HL-60 (cell line): ENCODE data around the gene FOXJ3.

Source experiments
- DNase-seq, 2 experiments: peaks; one replicate each; pipeline ENCODE4 v3.0.0-alpha.2; 2010 to 2020; ENCODE audit warnings: low read depth in 1 of 2, low spot score in 1 of 2
- H3K27ac ChIP-seq: fragments of 250-450 bp; sonication (Bioruptor Pico); replicated peaks from 2 replicates; pipeline ENCODE4 v1.5.1; 2020; ENCODE audit warnings: mild to moderate bottlenecking, moderate library complexity
- H3K27me3 ChIP-seq: fragments of 250-450 bp; sonication (Bioruptor Pico); 2 replicates; pipeline ENCODE4 v1.5.1; 2021; ENCODE audit warnings: mild to moderate bottlenecking, moderate library complexity; ENCODE audit not compliant: insufficient read depth, poor library complexity, severe bottlenecking
- H3K4me3 ChIP-seq: replicated peaks from 2 replicates; pipeline ENCODE4 v1.5.1; 2011; ENCODE audit warnings: mild to moderate bottlenecking, control low read depth, low read length; ENCODE audit not compliant: insufficient read depth
- GABPA ChIP-seq: IDR thresholded peaks from 2 replicates; pipeline ENCODE4 v1.6.1; 2012; ENCODE audit warnings: low read depth
- POLR2AphosphoS5 ChIP-seq: IDR thresholded peaks from 2 replicates; pipeline ENCODE4 v1.6.1; 2012; ENCODE audit warnings: low read depth
- SPI1 ChIP-seq: IDR thresholded peaks from 2 replicates; pipeline ENCODE4 v1.6.1; 2012; ENCODE audit warnings: low read depth, mild to moderate bottlenecking, borderline replicate concordance
- TF ChIP-seq, protein P1 (sequence below): IDR thresholded peaks from 2 replicates; pipeline ENCODE4 v1.6.1; 2012; ENCODE audit warnings: low read depth; ENCODE audit not compliant: insufficient replicate concordance
- TF ChIP-seq, protein P2 (sequence below): IDR thresholded peaks from one replicate; pipeline ENCODE4 v1.5.1; 2011; ENCODE audit warnings: low read length, control low read depth, inconsistent platforms; ENCODE audit not compliant: insufficient read depth

The FOXJ3 gene

DNA sequence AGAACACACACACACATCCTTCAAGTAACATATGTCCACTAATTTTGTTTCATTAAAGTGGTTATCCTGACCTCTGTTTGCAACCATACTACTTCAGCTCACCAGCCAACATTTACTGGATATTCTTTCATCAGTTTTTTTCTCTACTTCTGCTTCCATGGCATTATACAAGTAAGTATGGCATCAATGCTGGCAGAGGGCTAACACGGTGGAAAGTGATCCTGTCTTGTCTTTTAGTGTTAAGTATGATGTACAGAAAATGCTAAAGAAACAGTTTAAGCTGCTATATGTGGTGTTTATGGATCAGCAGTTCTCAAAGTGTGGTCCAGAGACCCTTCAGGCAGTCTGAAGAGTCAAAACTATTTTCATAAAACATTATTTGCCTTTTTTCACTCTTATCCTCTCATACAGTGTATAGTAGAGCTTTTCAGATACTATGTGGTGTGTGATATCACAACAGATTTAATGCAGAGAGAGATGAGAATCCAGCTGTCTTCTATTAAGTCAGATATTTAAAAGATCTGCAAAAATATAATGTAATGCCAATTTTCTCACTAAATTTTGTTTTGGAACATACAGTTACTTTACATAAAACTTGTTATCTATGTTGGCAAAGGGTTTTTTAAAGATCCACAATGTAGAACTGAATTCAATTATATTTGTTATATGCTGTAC, 46.6 kb downstream of the FOXJ3 start:
- DNase-seq, result no peak
- no peak overlapping the region for H3K4me3 ChIP-seq
- no peak for TF ChIP-seq GABPA
- H3K27ac ChIP-seq, result no peak overlapping the region
- H3K27me3 ChIP-seq, result no peaks in the 10 kb centered on the region

DNA sequence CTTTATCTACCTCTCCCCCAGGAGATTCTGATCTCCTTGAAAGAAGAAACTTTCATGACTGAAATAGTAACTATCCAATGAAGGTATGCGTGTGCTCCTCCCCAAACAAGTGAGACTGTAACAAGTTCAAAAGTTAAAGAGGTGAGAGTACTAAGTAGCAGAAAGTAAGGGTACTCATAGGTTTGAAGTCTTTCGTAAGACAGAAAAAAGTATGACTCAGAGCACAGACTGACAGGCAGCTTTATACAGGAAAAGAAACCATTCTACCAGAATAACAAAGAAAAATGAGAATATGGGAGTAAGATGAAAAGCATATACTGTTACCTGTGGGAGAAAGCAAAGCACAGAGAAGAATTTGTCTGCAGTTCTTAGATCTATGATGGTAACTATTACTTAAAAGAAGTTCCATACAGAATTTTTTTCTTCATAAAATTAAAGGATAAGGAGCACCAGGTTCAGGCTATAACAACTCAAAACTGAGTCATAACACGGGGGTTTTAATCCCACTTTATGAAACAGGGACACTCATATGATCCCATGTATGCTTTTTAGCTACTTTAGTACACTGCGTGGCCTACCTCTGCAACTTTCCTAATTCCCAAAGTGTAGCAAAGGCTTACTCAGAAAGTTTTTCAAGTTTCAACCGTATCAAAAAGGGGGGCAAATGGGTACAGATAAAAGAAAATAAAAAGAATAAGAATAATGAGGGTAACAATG, 52.0 kb downstream of the FOXJ3 start:
- H3K27me3 ChIP-seq, result no peaks in the 10 kb centered on the region
- no peak for DNase-seq
- TF ChIP-seq, protein P1, sequence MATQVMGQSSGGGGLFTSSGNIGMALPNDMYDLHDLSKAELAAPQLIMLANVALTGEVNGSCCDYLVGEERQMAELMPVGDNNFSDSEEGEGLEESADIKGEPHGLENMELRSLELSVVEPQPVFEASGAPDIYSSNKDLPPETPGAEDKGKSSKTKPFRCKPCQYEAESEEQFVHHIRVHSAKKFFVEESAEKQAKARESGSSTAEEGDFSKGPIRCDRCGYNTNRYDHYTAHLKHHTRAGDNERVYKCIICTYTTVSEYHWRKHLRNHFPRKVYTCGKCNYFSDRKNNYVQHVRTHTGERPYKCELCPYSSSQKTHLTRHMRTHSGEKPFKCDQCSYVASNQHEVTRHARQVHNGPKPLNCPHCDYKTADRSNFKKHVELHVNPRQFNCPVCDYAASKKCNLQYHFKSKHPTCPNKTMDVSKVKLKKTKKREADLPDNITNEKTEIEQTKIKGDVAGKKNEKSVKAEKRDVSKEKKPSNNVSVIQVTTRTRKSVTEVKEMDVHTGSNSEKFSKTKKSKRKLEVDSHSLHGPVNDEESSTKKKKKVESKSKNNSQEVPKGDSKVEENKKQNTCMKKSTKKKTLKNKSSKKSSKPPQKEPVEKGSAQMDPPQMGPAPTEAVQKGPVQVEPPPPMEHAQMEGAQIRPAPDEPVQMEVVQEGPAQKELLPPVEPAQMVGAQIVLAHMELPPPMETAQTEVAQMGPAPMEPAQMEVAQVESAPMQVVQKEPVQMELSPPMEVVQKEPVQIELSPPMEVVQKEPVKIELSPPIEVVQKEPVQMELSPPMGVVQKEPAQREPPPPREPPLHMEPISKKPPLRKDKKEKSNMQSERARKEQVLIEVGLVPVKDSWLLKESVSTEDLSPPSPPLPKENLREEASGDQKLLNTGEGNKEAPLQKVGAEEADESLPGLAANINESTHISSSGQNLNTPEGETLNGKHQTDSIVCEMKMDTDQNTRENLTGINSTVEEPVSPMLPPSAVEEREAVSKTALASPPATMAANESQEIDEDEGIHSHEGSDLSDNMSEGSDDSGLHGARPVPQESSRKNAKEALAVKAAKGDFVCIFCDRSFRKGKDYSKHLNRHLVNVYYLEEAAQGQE, result no peak
- TF ChIP-seq SPI1 (no peak), POLR2AphosphoS5 (no peak), GABPA (no peak)
- TF ChIP-seq, protein P2, sequence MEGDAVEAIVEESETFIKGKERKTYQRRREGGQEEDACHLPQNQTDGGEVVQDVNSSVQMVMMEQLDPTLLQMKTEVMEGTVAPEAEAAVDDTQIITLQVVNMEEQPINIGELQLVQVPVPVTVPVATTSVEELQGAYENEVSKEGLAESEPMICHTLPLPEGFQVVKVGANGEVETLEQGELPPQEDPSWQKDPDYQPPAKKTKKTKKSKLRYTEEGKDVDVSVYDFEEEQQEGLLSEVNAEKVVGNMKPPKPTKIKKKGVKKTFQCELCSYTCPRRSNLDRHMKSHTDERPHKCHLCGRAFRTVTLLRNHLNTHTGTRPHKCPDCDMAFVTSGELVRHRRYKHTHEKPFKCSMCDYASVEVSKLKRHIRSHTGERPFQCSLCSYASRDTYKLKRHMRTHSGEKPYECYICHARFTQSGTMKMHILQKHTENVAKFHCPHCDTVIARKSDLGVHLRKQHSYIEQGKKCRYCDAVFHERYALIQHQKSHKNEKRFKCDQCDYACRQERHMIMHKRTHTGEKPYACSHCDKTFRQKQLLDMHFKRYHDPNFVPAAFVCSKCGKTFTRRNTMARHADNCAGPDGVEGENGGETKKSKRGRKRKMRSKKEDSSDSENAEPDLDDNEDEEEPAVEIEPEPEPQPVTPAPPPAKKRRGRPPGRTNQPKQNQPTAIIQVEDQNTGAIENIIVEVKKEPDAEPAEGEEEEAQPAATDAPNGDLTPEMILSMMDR, result no peak

DNA sequence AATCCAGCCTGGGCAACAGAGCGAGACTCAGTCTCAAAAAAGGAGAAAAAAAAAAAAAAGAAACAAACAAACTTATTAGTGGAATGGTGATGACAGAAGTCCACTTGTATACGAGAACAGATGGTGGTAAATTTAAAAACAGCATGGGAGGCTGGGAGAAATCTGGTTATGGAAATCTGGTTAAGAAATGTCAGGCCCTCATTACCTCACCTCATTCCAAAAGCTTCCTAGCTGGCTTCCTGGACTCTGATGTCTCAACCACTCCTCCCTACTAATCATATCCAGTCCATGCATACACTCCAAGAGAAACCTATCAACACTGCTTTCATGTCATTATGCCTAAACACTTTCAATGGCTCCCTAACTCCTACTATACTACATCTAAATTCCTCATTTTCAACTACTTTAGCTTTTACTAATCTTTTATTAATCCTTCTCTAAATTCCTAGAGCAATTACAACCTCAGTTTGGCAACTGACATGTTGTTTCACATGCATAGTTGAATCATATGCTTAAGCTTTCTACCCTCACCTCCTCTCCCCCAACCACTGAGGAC, 52.9 kb downstream of the FOXJ3 start:
- DNase-seq, result no peak
- TF ChIP-seq, protein P1, result no peak
- TF ChIP-seq, protein P2, result no peak
- no peak for TF ChIP-seq POLR2AphosphoS5
- no peak for TF ChIP-seq SPI1
- TF ChIP-seq GABPA, result no peak
- Histone ChIP-seq H3K4me3 (no peak overlapping the region), H3K27me3 (no peaks in the 10 kb centered on the region), H3K27ac (no peak overlapping the region)

More for the DNA sequence above, 52.0 kb downstream of the FOXJ3 start:
- no peak overlapping the region for H3K4me3 ChIP-seq
- H3K27ac ChIP-seq, result no peak overlapping the region

DNA sequence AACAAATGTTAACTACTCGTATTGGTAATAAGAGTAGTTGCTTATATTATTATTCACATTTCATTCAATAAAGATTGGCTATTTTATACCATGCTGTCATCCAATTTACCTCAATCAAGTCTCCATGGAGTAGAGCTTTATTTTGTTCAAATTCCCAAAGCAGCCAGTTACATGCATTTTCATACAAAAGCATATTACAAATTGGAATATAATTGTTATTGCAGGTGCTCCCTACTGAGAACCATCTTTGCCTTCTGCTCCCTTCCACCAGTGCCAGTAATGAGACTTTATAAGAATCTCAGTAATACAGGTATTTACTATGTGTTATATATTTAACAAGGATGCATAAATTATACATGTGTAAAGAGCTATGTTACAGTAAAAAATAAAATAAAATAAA, 54.2 kb downstream of the FOXJ3 start:
- no peak for DNase-seq
- Histone ChIP-seq H3K4me3 (no peak overlapping the region), H3K27me3 (no peaks in the 10 kb centered on the region), H3K27ac (no peak overlapping the region)
- TF ChIP-seq, protein P2, result no peak
- TF ChIP-seq POLR2AphosphoS5 (no peak), SPI1 (no peak), GABPA (no peak)
- TF ChIP-seq, protein P1, result no peak
